ENCODE measurements around the gene HCN2. TPM values are rescaled to one million over a fixed set of nuclear protein-coding genes. Genes with fewer than 3 reads are reported as not detected.

HCN2 gene
- total and polyA plus RNA-seq, 9 of the 15 experiments (the other 6 are each of a cell fraction or from before 2014, with no cell fraction given): 0.29 to 4.2 (median 0.82) TPM; not detected in 2

DNA sequence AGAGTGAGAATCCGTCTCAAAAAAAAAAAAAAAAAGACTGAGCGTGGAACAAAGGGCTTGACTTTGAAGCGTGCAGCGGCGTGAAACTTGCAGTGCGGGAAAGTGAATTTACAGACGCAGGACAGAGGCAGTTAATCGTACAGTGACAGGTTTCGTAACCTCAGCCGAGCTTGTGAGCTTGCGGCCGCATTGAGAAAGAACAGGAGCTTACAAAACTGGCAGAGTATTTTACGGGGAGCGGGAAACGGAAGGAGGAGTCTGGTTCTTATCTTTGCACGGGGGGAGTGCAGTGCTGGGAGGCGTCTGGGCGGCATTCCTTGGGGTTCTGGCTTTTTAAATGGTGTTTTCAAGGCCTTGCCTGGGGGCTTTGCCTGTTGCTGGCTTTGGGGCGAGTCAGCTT lies 23.3 kb upstream of the HCN2 start (continued):
- TF ChIP-seq, protein P1, sequence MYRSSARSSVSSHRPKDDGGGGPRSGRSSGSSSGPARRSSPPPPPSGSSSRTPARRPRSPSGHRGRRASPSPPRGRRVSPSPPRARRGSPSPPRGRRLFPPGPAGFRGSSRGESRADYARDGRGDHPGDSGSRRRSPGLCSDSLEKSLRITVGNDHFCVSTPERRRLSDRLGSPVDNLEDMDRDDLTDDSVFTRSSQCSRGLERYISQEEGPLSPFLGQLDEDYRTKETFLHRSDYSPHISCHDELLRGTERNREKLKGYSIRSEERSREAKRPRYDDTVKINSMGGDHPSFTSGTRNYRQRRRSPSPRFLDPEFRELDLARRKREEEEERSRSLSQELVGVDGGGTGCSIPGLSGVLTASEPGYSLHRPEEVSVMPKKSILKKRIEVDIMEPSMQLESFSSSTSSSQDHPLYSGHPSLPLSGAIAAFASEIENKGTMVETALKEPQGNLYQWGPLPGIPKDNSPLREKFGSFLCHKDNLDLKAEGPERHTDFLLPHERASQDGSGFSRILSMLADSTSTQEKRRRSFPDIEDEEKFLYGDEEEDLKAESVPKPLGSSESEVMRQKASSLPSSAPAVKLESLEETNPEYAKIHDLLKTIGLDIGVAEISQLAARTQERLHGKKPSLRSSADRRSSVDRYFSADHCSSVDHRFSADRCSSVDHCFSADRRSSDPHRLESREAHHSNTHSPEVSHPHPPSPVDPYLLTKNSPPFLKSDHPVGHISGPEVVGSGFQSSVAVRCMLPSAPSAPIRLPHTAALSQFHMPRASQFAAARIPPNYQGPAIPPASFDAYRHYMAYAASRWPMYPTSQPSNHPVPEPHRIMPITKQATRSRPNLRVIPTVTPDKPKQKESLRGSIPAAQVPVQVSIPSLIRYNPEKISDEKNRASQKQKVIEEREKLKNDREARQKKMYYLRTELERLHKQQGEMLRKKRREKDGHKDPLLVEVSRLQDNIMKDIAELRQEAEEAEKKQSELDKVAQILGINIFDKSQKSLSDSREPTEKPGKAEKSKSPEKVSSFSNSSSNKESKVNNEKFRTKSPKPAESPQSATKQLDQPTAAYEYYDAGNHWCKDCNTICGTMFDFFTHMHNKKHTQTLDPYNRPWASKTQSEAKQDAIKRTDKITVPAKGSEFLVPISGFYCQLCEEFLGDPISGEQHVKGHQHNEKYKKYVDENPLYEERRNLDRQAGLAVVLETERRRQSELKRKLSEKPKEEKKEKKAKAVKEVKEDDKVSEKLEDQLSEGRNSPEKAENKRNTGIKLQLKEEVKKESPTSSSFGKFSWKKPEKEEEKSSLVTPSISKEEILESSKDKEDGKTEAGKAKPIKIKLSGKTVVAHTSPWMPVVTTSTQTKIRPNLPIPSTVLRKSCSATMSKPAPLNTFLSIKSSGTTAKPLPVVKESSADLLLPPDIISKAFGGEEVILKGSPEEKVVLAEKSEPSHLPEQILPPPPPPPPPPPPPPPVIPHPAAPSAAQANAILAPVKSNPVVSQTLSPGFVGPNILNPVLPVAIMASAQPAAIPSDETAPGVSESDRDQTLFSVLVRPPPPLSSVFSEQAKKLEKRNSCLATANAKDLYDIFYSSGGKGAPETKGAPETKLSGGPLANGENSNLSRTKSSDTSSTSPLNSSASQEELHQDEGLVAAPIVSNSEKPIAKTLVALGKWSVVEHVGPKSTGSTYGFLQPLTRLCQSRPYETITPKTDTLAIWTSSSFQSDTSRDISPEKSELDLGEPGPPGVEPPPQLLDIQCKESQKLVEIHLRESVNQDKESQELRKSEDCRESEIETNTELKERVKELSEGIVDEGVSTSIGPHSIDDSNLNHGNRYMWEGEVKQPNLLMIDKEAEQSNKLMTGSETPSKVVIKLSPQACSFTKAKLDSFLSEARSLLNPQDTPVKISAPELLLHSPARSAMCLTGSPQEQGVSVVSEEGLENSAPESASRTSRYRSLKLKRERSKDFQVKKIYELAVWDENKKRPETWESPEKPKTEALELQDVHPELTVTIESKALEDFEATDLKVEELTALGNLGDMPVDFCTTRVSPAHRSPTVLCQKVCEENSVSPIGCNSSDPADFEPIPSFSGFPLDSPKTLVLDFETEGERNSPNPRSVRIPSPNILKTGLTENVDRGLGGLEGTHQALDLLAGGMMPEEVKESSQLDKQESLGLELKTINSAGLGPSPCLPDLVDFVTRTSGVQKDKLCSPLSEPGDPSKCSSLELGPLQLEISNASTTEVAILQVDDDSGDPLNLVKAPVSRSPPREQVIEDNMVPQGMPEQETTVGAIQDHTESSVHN (IDR thresholded peaks at IDR 0.05; ENCODE audit: borderline replicate concordance in 1 of 2, low read depth in 1 of 2): no peak
- TF ChIP-seq ZNF695 (CRISPR knock-in tag; IDR thresholded peaks at IDR 0.05) (no peak), RBFOX2 (IDR thresholded peaks at IDR 0.05; ENCODE audit: low read depth, low read length) (peak; percentile 64), BRD4 (IDR thresholded peaks at IDR 0.05) (no peak), MCM2 (IDR thresholded peaks at IDR 0.05; ENCODE audit: low read depth) (no peak), DPF2 (IDR thresholded peaks at IDR 0.05) (peak; percentile 77), POLR2AphosphoS5 (IDR thresholded peaks at IDR 0.05; ENCODE audit: control insufficient read depth, insufficient read depth, low read depth, low read length) (peak; percentile 35; the same call in 1 of the 2 replicates), TBL1XR1 (IDR thresholded peaks at IDR 0.05; ENCODE audit: low read length in 2 of 2) (peak in 1 of 2 experiments; percentile 75; a peak in 2 of 4 replicates), KAT7 (CRISPR knock-in tag; IDR thresholded peaks at IDR 0.05; ENCODE audit: borderline replicate concordance) (no peak), SMAD2 (IDR thresholded peaks at IDR 0.05; ENCODE audit: low read depth, low read length) (no peak), SNIP1 (IDR thresholded peaks at IDR 0.05; ENCODE audit: low read depth) (no peak), HDAC2 (IDR thresholded peaks at IDR 0.05) (peak; percentile 43; the same call in 1 of the 2 replicates), THRAP3 (IDR thresholded peaks at IDR 0.05; ENCODE audit: borderline replicate concordance) (no peak), ZNF232 (CRISPR knock-in tag; IDR thresholded peaks at IDR 0.05) (no peak), KDM2B (CRISPR knock-in tag; IDR thresholded peaks at IDR 0.05) (no peak), XRCC4 (IDR thresholded peaks at IDR 0.05; ENCODE audit: extremely low read depth, insufficient read depth, insufficient read length) (no peak), ZFX (CRISPR knock-in tag; IDR thresholded peaks at IDR 0.05) (peak; percentile 54; the same call in 1 of the 2 replicates), CBX1 (IDR thresholded peaks at IDR 0.05; ENCODE audit: low read depth) (no peak)
- TF ChIP-seq, protein P2, sequence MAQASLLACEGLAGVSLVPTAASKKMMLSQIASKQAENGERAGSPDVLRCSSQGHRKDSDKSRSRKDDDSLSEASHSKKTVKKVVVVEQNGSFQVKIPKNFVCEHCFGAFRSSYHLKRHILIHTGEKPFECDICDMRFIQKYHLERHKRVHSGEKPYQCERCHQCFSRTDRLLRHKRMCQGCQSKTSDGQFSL (CRISPR knock-in tag; IDR thresholded peaks at IDR 0.05): no peak
- TF ChIP-seq, protein P2 (tag; IDR thresholded peaks at IDR 0.05): peak in 1 of 2 experiments; percentile 34; a peak in 1 of 4 replicates
- TF ChIP-seq, protein P3, sequence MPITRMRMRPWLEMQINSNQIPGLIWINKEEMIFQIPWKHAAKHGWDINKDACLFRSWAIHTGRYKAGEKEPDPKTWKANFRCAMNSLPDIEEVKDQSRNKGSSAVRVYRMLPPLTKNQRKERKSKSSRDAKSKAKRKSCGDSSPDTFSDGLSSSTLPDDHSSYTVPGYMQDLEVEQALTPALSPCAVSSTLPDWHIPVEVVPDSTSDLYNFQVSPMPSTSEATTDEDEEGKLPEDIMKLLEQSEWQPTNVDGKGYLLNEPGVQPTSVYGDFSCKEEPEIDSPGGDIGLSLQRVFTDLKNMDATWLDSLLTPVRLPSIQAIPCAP (CRISPR knock-in tag; IDR thresholded peaks at IDR 0.05; ENCODE audit: borderline replicate concordance): no peak
